Ascending aorta (tissue), 2 donors: Measurements from ENCODE around the gene NELL2. TPM values are rescaled to one million over a fixed set of nuclear protein-coding genes. Genes with fewer than 3 reads are reported as not detected.

ENCODE experiments used
- DNase-seq, 2 donors: peaks; one replicate each; pipeline ENCODE4 v3.0.0-alpha.2; 2019; ENCODE audit warnings: low spot score in 2 of 2
- H3K27ac ChIP-seq, 2 donors: fragments of 200-600 bp; sonication (generic); one replicate each; pipeline ENCODE4 v1.5.1; 2016 to 2017; ENCODE audit warnings: mild to moderate bottlenecking in 1 of 2
- H3K27me3 ChIP-seq: fragments of 200-600 bp; sonication (generic); one replicate; pipeline ENCODE4 v1.5.1; 2017
- H3K36me3 ChIP-seq, 2 donors: fragments of 200-600 bp; sonication (generic); one replicate each; pipeline ENCODE4 v1.5.1; 2016
- H3K4me1 ChIP-seq, 2 donors: fragments of 200-600 bp; sonication (generic); one replicate each; pipeline ENCODE4 v1.5.1; 2016 to 2017; ENCODE audit warnings: mild to moderate bottlenecking in 1 of 2
- H3K4me3 ChIP-seq, 2 donors: fragments of 200-600 bp; sonication (generic); one replicate each; pipeline ENCODE4 v1.5.1; 2016 to 2017; ENCODE audit warnings: mild to moderate bottlenecking in 1 of 2
- H3K9me3 ChIP-seq, 2 donors: fragments of 200-600 bp; sonication (generic); one replicate each; pipeline ENCODE4 v1.5.1; 2016
- CTCF ChIP-seq, 3 experiments: fragments of 200-600 bp in 2 of 3; fragments of 450-650 bp in 1 of 3; sonication (generic) in 2 of 3; IDR thresholded peaks; one replicate each; pipeline ENCODE4 v1.5.1; 2016 to 2019; ENCODE audit warnings: antibody characterized with exemption in 3 of 3, mild to moderate bottlenecking in 1 of 3, moderate library complexity in 1 of 3
- intact Hi-C: fragments of 100-400 bp; cut with DNase I; formaldehyde crosslinking; loops from one replicate; pipeline ENCODE4 v1.15.1; 2023
- total RNA-seq: library from RNA; depleted of rRNA; stranded (reverse); fragments of >200 nt; gene quantifications from one replicate; pipeline ENCODE4 v1.1.0, GENCODE V29; 2016

Gene NELL2
- total RNA-seq, 1 donor from 2014 or later: not detected

GRCh38 chr12:44738051-44738450, 138.1 kb downstream of the NELL2 start:
- Histone ChIP-seq H3K36me3 (no peaks in the 10 kb centered on the region), H3K4me1 (no peaks in the 10 kb centered on the region), H3K9me3 (no peaks in the 10 kb centered on the region), H3K27me3 (no peaks in the 10 kb centered on the region), H3K27ac (no peak overlapping the region), H3K4me3 (no peak overlapping the region)
- intact Hi-C loops: no loop called here
- no peak for DNase-seq
- TF ChIP-seq CTCF (IDR thresholded peaks at IDR 0.05): no peak

- no peak overlapping the region for H3K4me3 ChIP-seq
- H3K36me3 ChIP-seq: no peaks in the 10 kb centered on the region
- no peaks in the 10 kb centered on the region for H3K27me3 ChIP-seq
- intact Hi-C loops: no loop called here
- TF ChIP-seq CTCF (IDR thresholded peaks at IDR 0.05): no peak
- DNase-seq: no peak
- H3K27ac ChIP-seq: no peak overlapping the region
- H3K4me1 ChIP-seq: no peaks in the 10 kb centered on the region
- H3K9me3 ChIP-seq: peaks cover 8 to 20% of the 10 kb centered on the region in 2 donors
Observed at GRCh38 chr12:44728566-44728965, 147.5 kb downstream of the NELL2 start.

- Histone ChIP-seq H3K36me3 (no peaks in the 10 kb centered on the region), H3K27ac (no peak overlapping the region), H3K27me3 (no peaks in the 10 kb centered on the region), H3K9me3 (no peaks in the 10 kb centered on the region), H3K4me3 (no peak overlapping the region), H3K4me1 (no peaks in the 10 kb centered on the region)
- DNase-seq: no peak
- TF ChIP-seq CTCF (IDR thresholded peaks at IDR 0.05): no peak
- intact Hi-C loops: no loop called here
Observed at GRCh38 chr12:44720265-44720664, 155.8 kb downstream of the NELL2 start.

DNA sequence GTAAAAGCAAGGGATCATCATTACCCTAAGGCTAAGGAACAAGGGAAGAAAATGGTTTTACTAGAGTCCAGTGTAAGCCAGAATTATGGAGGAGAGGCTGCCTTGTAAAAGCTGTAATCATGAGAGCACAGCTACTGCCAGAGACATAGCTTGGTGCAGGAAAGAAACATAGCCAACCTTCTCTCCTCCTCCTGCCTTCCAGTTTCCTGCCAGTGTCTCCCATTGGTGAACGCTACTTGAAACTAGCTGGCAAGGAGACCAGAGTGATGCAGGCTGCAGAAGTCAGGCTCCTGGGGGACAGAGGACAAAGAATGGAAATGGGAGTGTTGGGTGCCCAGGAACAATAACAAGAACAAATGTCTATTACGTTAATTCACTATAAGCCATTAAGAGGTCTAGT, 158.5 kb downstream of the NELL2 start:
- Histone ChIP-seq H3K36me3 (no peaks in the 10 kb centered on the region), H3K9me3 (no peaks in the 10 kb centered on the region), H3K4me3 (no peak overlapping the region), H3K27ac (no peak overlapping the region), H3K27me3 (no peaks in the 10 kb centered on the region), H3K4me1 (no peaks in the 10 kb centered on the region)
- DNase-seq: no peak
- intact Hi-C loops: no loop called here
- TF ChIP-seq CTCF (IDR thresholded peaks at IDR 0.05): no peak

DNA sequence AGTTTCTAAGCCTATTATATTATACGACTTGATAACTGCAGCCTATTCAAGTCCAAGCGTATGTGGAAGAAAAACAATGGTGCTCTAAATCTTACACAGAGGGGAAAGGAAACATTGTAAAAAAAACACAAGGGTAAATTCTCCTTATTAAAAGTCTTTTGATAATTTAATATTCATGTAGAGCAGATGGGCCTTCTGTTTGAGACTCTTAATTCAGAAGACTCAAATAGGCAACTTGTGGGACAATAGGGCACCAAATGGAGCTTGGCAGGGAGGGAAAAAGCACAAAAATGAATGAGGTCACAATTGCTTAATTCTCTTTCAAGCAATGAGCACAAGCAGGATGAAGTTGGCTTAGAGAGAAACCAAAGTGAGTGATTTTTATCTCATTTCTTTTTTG, 159.4 kb downstream of the NELL2 start:
- H3K4me3 ChIP-seq: no peak overlapping the region
- intact Hi-C loops: no loop called here
- H3K27me3 ChIP-seq: no peaks in the 10 kb centered on the region
- H3K4me1 ChIP-seq: no peaks in the 10 kb centered on the region
- no peak overlapping the region for H3K27ac ChIP-seq
- no peaks in the 10 kb centered on the region for H3K36me3 ChIP-seq
- no peak for TF ChIP-seq CTCF (IDR thresholded peaks at IDR 0.05)
- no peak for DNase-seq
- H3K9me3 ChIP-seq: no peaks in the 10 kb centered on the region

DNA sequence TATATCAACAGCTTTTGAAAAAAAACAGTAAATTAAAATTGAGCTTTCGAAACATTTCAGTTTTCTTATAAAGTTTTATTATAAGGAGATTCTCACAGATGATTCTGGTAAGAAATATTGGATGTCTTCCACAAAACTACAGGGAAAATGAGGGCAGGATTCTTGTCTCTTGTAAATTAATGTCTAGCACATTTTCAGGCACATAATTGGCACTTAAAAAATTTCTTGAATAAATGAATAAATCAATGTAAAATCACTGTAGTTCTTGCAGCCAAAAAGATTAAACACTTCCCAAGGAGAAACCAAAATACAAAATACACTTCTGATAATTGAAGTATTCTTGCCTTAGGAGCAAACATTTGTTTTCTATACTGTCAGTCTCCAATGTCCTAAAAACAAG, 164.4 kb downstream of the NELL2 start:
- no peaks in the 10 kb centered on the region for H3K4me1 ChIP-seq
- no peaks in the 10 kb centered on the region for H3K9me3 ChIP-seq
- no peak for TF ChIP-seq CTCF (IDR thresholded peaks at IDR 0.05)
- DNase-seq: no peak
- no peak overlapping the region for H3K4me3 ChIP-seq
- no peaks in the 10 kb centered on the region for H3K27me3 ChIP-seq
- no peak overlapping the region for H3K27ac ChIP-seq
- intact Hi-C loops: no loop called here
- H3K36me3 ChIP-seq: no peaks in the 10 kb centered on the region
